H1 (cell line): Measurements from ENCODE around the gene OR10H5. TPM values are rescaled to one million over a fixed set of nuclear protein-coding genes. Genes with fewer than 3 reads are reported as not detected.

Experiments
- KDM1A ChIP-seq: fragments of 200-600, 300-600 bp; sonication (generic); IDR thresholded peaks from 2 replicates; pipeline ENCODE4 v1.7.1; 2016; ENCODE audit warnings: mild to moderate bottlenecking, low read length, borderline replicate concordance
- MAFK ChIP-seq: IDR thresholded peaks from 2 replicates; pipeline ENCODE4 v1.6.1; 2012; ENCODE audit warnings: low read depth, mild to moderate bottlenecking, improper control_type of control experiment, low read length
- TBP ChIP-seq: IDR thresholded peaks from 2 replicates; pipeline ENCODE4 v1.6.1; 2011; ENCODE audit warnings: low read depth, low read length, improper control_type of control experiment
- polyA plus RNA-seq, 7 experiments: library from polyadenylated mRNA; depleted of rRNA in 3 of 7; stranded (reverse) in 5 of 7; unstranded in 2 of 7; fragments of >200 nt in 5 of 7; fragments of 200-250 nt in 2 of 7; gene quantifications; 1 replicate in 5 of 7; 2 replicates in 1 of 7; 4 replicates in 1 of 7; pipeline versions ENCODE4 v1.2.1 to v1.2.3, GENCODE V29; 2011 to 2013; ENCODE audit warnings: missing spikeins in 2 of 7, mixed read lengths in 2 of 7
- total RNA-seq: library from RNA; stranded (reverse); fragmentation: NEBNext Ultra II Directional; extraction: Animal tissue kit (Norgen Biotek cat#: 25700); gene quantifications from 2 replicates; pipeline ENCODE4 v1.2.1, GENCODE V29; 2021

The OR10H5 gene
- total and polyA plus RNA-seq, 2 of the 8 experiments (the other 6 are each of a cell fraction or from before 2014, with no cell fraction given), result not detected

DNA sequence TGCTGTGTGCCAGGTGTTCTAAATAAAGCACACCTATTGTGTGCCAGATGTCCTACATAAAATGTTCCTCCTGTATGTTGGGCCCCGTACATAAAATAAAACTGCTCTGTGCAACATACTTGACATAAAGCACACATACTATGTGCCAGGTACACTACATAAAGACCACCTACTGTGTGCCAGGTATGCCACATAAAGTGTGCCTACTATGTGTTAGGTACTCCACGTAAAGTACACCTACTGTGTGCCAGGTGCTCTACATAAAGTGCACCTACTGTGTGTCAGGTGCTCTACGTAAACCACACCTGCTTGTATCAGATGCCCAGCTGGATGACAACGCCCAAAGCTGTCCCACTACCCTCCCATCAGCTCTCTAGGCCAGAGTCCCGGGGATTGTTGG, 5.8 kb upstream of the OR10H5 start (continued):
- no peak for TF ChIP-seq TBP
- no peak for TF ChIP-seq MAFK
- no peak for TF ChIP-seq KDM1A
